Measurements from ENCODE around the gene PLD6.

DNA sequence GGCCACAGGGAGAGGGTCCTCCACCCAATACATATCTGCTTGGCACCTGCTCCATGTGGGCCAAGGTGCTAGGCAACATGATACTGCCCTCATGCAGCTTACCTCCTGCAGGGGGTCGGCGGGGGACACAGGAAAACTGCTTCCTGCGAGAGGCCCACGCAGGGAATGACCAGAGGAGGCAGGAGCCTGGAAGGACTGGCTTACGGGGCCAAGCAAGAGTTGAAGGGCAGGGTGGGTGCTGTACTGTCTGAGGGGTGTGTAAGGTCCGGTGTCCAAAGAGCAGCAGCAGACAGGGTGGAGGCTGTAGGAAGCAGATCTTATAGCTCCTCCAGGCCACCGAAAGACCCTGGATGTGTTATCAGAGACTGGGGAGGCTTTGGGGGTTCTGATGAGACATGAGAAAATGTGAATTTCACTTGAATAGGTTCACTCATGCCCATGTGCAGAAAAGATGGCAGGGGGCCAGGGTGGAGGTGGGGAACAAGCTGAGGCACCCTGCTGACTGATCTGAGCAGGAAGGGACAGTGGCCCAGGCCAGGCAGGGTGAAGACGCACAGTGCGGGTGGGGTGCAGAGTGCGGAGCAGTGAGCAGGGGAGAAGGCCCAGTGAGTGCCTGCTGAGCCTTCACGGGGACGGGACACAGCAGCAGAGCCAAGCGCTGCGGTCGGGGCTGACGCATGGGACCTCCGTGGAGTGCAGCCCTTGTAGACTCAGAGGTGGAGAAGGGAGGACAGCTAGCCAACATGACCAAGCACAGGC, 22.6 kb upstream of the PLD6 start:
- TF ChIP-seq, protein P1, sequence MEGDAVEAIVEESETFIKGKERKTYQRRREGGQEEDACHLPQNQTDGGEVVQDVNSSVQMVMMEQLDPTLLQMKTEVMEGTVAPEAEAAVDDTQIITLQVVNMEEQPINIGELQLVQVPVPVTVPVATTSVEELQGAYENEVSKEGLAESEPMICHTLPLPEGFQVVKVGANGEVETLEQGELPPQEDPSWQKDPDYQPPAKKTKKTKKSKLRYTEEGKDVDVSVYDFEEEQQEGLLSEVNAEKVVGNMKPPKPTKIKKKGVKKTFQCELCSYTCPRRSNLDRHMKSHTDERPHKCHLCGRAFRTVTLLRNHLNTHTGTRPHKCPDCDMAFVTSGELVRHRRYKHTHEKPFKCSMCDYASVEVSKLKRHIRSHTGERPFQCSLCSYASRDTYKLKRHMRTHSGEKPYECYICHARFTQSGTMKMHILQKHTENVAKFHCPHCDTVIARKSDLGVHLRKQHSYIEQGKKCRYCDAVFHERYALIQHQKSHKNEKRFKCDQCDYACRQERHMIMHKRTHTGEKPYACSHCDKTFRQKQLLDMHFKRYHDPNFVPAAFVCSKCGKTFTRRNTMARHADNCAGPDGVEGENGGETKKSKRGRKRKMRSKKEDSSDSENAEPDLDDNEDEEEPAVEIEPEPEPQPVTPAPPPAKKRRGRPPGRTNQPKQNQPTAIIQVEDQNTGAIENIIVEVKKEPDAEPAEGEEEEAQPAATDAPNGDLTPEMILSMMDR (IDR thresholded peaks at IDR 0.05): no peak
- TF ChIP-seq POLR2AphosphoS5 (IDR thresholded peaks at IDR 0.05): no peak
- no peak for TF ChIP-seq POLR2A (IDR thresholded peaks at IDR 0.05)

Measured in prostate gland (tissue), 2 donors.